Heart right ventricle (tissue), 16 donors: ENCODE data around the gene ATRNL1. TPM values are rescaled to one million over a fixed set of nuclear protein-coding genes. Genes with fewer than 3 reads are reported as not detected.

ENCODE experiments used
- ATAC-seq, 8 donors: fragments of 200-7000 bp; cut with Tn5 transposase; one replicate each; pipeline ENCODE4 v1.9.1; 2020; ENCODE audit warnings: mild to moderate bottlenecking in 8 of 8, moderate library complexity in 8 of 8, moderate number of reproducible peaks in 1 of 8
- DNase-seq, 2 donors: peaks; one replicate each; pipeline ENCODE4 v3.0.0-alpha.2; 2020
- H3K27ac ChIP-seq, 10 donors: fragments of 200-600 bp; sonication (generic) in 2 of 10; one replicate each; pipeline versions ENCODE4 v1.5.0 to v1.8.0; 2020 to 2022; ENCODE audit warnings: mild to moderate bottlenecking in 3 of 10
- H3K27me3 ChIP-seq, 7 donors: fragments of 200-600 bp; one replicate each; pipeline ENCODE4 v1.8.0; 2021 to 2022; ENCODE audit warnings: mild to moderate bottlenecking in 2 of 7
- H3K36me3 ChIP-seq, 9 donors: fragments of 200-600 bp; sonication (generic) in 1 of 9; one replicate each; pipeline versions ENCODE4 v1.5.0 to v1.8.0; 2020 to 2022; ENCODE audit warnings: mild to moderate bottlenecking in 2 of 9
- H3K4me1 ChIP-seq, 9 donors: fragments of 200-600 bp; sonication (generic) in 1 of 9; one replicate each; pipeline versions ENCODE4 v1.5.0 to v1.8.0; 2020 to 2022; ENCODE audit warnings: mild to moderate bottlenecking in 4 of 9
- H3K4me3 ChIP-seq, 10 donors: fragments of 200-600 bp; sonication (generic) in 2 of 10; one replicate each; pipeline versions ENCODE4 v1.5.0 to v1.8.0; 2020 to 2022; ENCODE audit warnings: mild to moderate bottlenecking in 7 of 10, moderate library complexity in 2 of 10
- H3K9me3 ChIP-seq, 11 donors: fragments of 200-600 bp in 10 of 11; sonication (generic) in 2 of 11; one replicate each; pipeline versions ENCODE4 v1.5.0 to v1.8.0; 2013 to 2022; ENCODE audit warnings: mild to moderate bottlenecking in 2 of 11, control low read depth in 1 of 11, moderate library complexity in 1 of 11
- CTCF ChIP-seq, 9 donors: fragments of 200-600 bp; sonication (generic) in 2 of 9; IDR thresholded peaks; one replicate each; pipeline versions ENCODE4 v1.5.0 to v1.8.0; 2021 to 2022; ENCODE audit warnings: antibody characterized with exemption in 9 of 9, mild to moderate bottlenecking in 5 of 9, moderate library complexity in 1 of 9
- WGBS, 2 donors: extraction: QIAGEN DNeasy Blood & Tissue Kit; methylation state at CpG; one replicate each; pipeline ENCODE4 v1.1.7; 2013; ENCODE audit warnings: inconsistent platforms in 1 of 2; 5-methylcytosine and 5-hydroxymethylcytosine counted together
- intact Hi-C, 10 donors: fragments of 100-400 bp; cut with DNase I; formaldehyde crosslinking; loops; one replicate each; pipeline versions ENCODE4 v1.11.1 to v1.14.2; 2022
- polyA plus RNA-seq, 2 donors: library from polyadenylated mRNA; stranded (reverse); fragments of 200-250 nt; gene quantifications; one replicate each; pipeline ENCODE4 v1.2.3, GENCODE V29; 2013
- total RNA-seq, 10 donors: library from RNA; stranded (reverse); fragmentation: NEBNext Ultra II Directional in 3 of 10; extraction: Animal tissue kit (Norgen Biotek cat#: 25700) in 3 of 10; gene quantifications; one replicate each; pipeline versions ENCODE4 v1.2.1 to v1.2.4, GENCODE V29; 2021 to 2023
- donor health status: Arrhythmogenic right ventricular cardiomyopathy.
- donor health status: ischemic (EF 13 %, LVEDD 7.1; RV severe dilation, severe dysfunction).
- donor health status: healthy with polysubstance abuse.
- donor health status: DM: no; HTN: yes; CAD: no.
- donor health status: DM: no; HTN: no; CAD: no.
- donor health status: ischemic (EF 25% LVEDD 6.9; RV normal size, moderate dysfunction).
- donor health status: ischemic (EF 25% LVEDD 5.7; RV mildly dilated, moderate dysfunction).
- donor health status: healthy.
- donor health status: DM: yes; HTN: yes; CAD: no.
- donor health status: Ischemic cardiomyopathy.
- donor health status: ischemic (EF 35%, LVEDD 5.7; RV mildly dilated, moderate dysfunction).
- donor health status: nonischemic (EF 11% LVEDD 7.7; RV severe dilation, severe dysfunction).
- donor health status: DM: yes; HTN: yes; CAD: no.
- donor health status: PGD.
- donor health status: ischemic (EF 29% LVEDD 5.4; RV normal size, mild dysfunction).
- donor health status: nonischemic (EF 23%, LVEDD 6.1; RV moderate dilation, normal function).

Gene ATRNL1
- total and polyA plus RNA-seq, 12 donors = 0.06 to 22.4 (median 8.1) TPM; not detected in 1

GRCh38 chr10:115957786-115958442 lies 864.7 kb downstream of the ATRNL1 start:
- intact Hi-C loops = loop anchor here in 1 of 10 donors (10.0 kb wide), 1 partner anchor 327 kb away; no protein-coding TSS in a partner anchor
- Histone ChIP-seq H3K36me3 (no peaks in the 10 kb centered on the region), H3K4me1 (no peaks in the 10 kb centered on the region), H3K4me3 (no peak overlapping the region), H3K27me3 (no peaks in the 10 kb centered on the region), H3K9me3 (no peaks in the 10 kb centered on the region), H3K27ac (no peak overlapping the region)
- WGBS, 2 donors = 87 to 92% methylated on average over 5 of the region's 5 CpGs
- ATAC-seq (no peak), DNase-seq (no peak)
- TF ChIP-seq CTCF (IDR thresholded peaks at IDR 0.05) = no peak

- no peaks in the 10 kb centered on the region for H3K27me3 ChIP-seq
- 62 to 64% methylated on average over 6 of the region's 6 CpGs for WGBS, 2 donors
- intact Hi-C loops = no loop called here
- ATAC-seq (no peak), DNase-seq (no peak)
- no peak overlapping the region for H3K27ac ChIP-seq
- H3K4me1 ChIP-seq = no peaks in the 10 kb centered on the region
- no peak overlapping the region for H3K4me3 ChIP-seq
- H3K36me3 ChIP-seq = no peaks in the 10 kb centered on the region
- peaks cover 0 to 2% (median 0%) of the 10 kb centered on the region in 11 donors for H3K9me3 ChIP-seq
- no peak for TF ChIP-seq CTCF (IDR thresholded peaks at IDR 0.05)
These were observed 870.7 kb downstream of the ATRNL1 start for GRCh38 chr10:115963848-115964247.

GRCh38 chr10:115964827-115965226 lies 871.7 kb downstream of the ATRNL1 start:
- DNase-seq (no peak), ATAC-seq (no peak)
- intact Hi-C loops = no loop called here
- Histone ChIP-seq H3K9me3 (peaks cover 0 to 2% (median 0%) of the 10 kb centered on the region in 11 donors), H3K36me3 (no peaks in the 10 kb centered on the region), H3K4me1 (no peaks in the 10 kb centered on the region), H3K4me3 (no peak overlapping the region), H3K27ac (no peak overlapping the region), H3K27me3 (no peaks in the 10 kb centered on the region)
- TF ChIP-seq CTCF (IDR thresholded peaks at IDR 0.05) = no peak
- 85 to 86% methylated on average over 5 of the region's 5 CpGs for WGBS, 2 donors

GRCh38 chr10:115965376-115965775 lies 872.2 kb downstream of the ATRNL1 start:
- 86 to 89% methylated on average over 7 of the region's 7 CpGs for WGBS, 2 donors
- DNase-seq (no peak), ATAC-seq (no peak)
- Histone ChIP-seq H3K27ac (no peak overlapping the region), H3K27me3 (no peaks in the 10 kb centered on the region), H3K36me3 (no peaks in the 10 kb centered on the region), H3K9me3 (peaks cover 0 to 2% (median 0%) of the 10 kb centered on the region in 11 donors), H3K4me3 (no peak overlapping the region), H3K4me1 (no peaks in the 10 kb centered on the region)
- no peak for TF ChIP-seq CTCF (IDR thresholded peaks at IDR 0.05)
- intact Hi-C loops = no loop called here
